Cardiac fibroblast (primary cell): ENCODE results near the gene TMEM270.

ENCODE experiments used
- DNase-seq, 2 donors: peaks; one replicate each; pipeline versions ENCODE4 v3.0.0 to v3.0.0-alpha.2; 2010; ENCODE audit warnings: low read depth in 2 of 2
- H3K4me3 ChIP-seq, 2 donors: replicated peaks in 1 of 2; 1 replicate in 1 of 2; 2 replicates in 1 of 2; pipeline ENCODE4 v1.5.1; 2011; ENCODE audit warnings: low read depth in 2 of 2, low read length in 2 of 2, mild to moderate bottlenecking in 2 of 2, moderate library complexity in 1 of 2
- TF ChIP-seq, protein P1 (sequence below): IDR thresholded peaks from one replicate; pipeline ENCODE4 v1.5.1; 2011; ENCODE audit warnings: low read depth, mild to moderate bottlenecking, low read length, inconsistent platforms

Gene TMEM270

GRCh38 chr7:73909051-73909941, 48.3 kb downstream of the TMEM270 start:
- H3K4me3 ChIP-seq: no peak overlapping the region
- TF ChIP-seq, protein P1, sequence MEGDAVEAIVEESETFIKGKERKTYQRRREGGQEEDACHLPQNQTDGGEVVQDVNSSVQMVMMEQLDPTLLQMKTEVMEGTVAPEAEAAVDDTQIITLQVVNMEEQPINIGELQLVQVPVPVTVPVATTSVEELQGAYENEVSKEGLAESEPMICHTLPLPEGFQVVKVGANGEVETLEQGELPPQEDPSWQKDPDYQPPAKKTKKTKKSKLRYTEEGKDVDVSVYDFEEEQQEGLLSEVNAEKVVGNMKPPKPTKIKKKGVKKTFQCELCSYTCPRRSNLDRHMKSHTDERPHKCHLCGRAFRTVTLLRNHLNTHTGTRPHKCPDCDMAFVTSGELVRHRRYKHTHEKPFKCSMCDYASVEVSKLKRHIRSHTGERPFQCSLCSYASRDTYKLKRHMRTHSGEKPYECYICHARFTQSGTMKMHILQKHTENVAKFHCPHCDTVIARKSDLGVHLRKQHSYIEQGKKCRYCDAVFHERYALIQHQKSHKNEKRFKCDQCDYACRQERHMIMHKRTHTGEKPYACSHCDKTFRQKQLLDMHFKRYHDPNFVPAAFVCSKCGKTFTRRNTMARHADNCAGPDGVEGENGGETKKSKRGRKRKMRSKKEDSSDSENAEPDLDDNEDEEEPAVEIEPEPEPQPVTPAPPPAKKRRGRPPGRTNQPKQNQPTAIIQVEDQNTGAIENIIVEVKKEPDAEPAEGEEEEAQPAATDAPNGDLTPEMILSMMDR: no peak
- no peak for DNase-seq

- no peak overlapping the region for H3K4me3 ChIP-seq
- DNase-seq: no peak
- TF ChIP-seq, protein P1: no peak
Measured at GRCh38 chr7:73909996-73910395, 49.0 kb downstream of the TMEM270 start.

DNA sequence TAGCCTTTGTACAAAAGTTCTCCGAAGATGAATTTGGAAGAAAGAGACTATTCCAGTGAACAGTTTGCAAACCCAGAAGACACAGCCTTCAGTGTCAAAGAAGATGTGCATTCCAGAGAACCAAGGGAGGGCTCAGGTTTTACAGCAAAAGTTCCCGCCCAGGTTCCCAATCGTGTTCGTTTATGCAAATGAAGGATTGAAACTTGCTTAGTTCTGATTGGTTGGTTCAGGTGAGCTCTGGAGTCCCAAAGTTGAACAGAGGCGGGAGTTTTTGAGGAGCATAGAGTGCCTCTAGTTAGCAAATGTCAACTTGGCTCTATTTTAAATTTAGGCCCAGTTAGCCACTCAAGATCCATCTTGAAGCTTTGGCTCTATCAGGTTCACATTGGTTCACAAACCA, 51.3 kb downstream of the TMEM270 start:
- no peak overlapping the region for H3K4me3 ChIP-seq
- TF ChIP-seq, protein P1: no peak
- no peak for DNase-seq
